Measurements from ENCODE around the gene RASGRF2.
"Not testable (repeated sequence)": the region's sequence is repeated elsewhere in the genome, so short reads cannot be mapped to it uniquely, and the experiment has no call there.

RASGRF2 gene

DNA sequence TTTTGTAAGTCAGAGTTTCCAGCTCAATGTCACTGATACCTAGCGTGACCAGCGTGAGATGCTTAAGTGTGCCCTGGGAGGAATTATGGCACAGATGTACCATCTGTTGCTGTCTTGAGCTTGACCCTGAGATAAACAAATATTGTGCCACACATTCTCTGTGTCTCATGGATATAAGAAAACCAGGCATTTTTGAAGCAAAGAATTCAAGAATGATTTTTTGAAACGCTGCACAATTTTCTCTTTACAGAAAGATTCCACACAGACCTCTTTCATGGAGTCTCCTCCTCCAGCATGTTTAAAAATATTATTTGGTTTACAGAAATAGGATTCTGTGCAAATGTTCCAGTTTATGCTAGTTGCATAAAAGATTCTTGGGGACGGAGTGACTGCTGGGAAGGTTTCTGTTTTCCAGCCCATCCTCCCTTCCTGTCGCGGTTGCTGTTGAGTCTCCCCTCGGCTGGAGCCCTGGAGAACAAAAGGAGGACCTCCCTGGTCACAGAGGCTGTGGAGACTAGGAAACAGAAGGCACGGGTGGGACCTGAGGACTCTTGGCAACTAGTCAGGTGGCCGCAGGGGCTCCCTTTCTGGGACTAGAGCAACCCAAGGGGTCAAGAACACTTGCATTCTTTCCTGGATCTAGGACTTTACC is 120.8 kb downstream of the RASGRF2 start:
- DNase-seq, result no peak

DNA sequence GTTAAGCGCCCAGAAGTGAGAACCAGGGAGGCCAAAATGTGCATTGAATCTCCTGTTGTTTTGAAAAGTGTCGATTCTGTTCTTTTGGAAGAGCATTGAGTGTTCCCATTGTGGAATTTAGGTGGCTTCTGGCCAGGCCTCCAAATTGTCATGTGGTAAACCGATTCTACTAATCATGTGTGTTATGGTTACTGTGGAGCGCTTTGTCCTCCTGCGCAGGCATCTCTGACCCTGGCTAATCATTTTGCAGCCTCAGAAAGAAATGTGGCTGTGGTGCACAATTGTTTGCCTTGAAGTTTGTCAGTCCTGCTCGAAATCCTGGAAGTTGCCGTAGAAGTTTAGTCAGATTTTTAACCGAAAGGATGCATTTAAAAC is 121.3 kb downstream of the RASGRF2 start:
- no peak for DNase-seq

DNA sequence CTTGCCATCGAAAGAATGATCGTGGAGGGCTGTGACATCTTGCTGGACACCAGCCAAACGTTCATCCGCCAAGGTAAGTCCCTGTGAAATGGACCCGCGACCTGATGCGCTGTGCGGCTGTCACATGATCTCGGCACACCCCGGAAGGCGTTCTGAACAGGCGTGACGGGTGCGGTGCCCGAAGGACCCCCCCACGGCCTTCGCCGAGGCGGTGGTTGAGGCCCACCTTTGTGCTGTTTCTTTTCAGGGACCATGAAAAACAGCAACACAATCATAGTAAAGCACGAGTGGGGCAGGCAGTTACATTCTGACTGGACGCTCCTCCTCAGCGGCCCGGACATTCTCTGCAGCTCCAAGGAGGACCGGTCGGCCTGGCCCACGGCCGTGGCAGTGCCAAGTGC is 126.7 kb downstream of the RASGRF2 start:
- DNase-seq, result no peak

DNA sequence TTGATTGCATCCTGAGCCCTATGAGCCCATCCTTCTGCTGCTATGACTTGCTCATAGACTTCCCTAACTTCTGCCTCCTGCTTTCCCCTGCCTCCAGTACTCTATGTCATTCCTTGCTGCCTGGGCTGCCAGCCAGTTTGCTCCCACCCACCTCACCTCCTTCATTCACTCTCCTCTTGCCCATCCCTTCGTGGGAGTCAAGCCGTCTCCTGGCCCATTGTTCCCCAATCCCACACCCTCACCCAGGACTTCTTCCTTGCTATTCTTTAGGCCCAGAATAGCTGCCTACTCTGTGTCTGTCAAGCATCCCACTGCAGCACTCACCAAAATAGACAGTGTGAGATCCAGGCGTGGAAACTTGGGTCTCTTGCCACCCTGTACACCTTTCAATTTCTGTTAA is 131.0 kb downstream of the RASGRF2 start:
- DNase-seq, result no peak

DNA sequence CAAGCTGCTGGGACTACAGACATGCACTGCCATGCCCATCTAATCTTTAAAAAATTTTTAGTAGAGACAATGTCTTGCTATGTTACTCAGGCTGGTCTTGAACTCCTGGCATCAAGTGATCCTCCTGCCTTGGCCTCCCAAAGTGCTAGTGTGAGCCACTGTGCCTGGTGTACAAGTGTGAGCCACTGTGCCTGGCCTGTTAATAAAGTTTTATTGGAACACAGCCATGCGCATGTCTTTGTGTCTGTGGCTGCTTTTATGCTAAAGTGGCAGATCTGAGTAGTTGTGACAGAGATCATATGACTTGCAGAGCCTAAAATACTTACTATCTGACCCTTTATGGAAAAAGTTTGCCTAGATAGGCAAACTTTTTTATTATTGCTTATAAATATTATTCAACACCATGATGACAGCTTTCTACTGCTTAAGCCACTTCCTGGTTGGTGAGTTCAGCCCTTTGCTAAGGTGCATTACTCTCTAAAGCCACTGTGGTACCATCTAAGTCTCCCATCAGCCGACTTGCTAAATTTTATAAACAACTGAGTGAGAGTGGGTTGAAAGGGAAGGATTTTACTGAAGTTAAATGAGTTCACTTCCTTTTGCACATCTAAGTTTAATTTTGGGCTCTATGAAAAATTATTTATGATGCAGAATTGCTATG is 133.5 kb downstream of the RASGRF2 start:
- no peak for DNase-seq

DNA sequence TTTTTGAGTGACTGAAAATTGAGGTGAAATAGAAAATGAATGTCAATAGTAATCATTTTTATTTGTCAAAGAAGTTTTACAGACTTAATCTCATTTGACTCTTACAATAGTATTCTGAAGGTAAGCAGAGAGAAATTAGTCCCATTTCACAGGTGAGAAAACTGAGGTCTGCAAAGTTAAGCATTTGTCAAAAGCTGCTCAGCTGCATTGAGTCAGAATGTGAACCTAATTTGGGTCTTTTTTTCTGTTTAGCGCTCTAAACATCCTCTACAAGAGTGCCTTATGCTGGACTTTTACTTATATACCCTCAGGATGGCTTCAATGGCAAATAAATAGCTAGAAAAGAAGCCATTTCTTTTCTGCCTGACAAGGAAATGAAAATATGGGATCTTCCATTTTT is 135.7 kb downstream of the RASGRF2 start:
- DNase-seq, result no peak

DNA sequence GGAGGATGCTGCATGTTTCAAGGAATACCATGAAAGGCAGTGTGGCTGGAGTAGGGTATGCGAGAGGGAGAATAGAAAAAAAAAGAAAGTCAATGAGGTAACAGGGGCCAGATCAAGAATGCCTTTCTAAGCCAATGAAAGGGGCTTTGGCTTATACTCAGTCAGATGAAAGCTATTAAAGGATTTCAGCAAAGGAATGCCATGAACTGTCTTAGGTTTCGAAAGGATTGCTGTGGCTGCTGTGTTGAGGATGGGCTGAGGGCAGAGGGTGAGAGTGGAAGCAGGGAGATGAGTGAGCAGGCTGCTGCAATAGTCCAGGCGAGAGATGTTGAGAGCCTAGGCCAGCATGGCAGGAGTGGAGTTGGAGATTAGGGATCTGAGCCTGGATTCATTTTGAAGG is 137.6 kb downstream of the RASGRF2 start:
- DNase-seq, result no peak

DNA sequence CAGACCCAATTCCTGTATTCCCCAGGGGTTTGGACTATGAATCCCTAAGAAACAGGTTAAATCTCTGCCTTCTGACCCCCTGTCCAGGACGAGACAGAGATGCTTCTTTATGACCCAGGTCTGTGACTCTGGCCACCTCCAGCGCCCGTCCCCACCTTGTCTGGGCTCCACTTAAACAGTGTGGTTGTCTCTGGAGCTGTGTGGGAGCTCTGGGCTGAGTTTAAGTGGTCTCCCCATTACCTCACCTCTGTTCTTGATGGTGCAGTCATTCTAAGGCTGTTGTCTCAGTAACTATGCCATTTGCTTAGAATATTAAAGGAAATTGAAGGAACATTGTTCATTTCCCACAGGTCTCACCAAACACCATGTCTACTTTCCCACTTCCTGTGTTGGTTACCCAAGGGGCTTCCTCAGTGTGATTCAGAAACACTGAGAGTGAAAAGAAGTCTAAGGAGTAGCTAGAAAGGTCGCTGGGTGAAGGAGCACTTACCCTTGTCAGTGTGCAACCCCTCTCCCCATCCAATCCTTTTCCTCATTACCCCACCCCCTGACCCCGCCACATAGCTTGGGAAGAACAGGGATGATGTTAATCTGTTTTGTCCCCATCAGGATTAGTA is 145.2 kb downstream of the RASGRF2 start:
- DNase-seq, result peak; percentile 3

DNA sequence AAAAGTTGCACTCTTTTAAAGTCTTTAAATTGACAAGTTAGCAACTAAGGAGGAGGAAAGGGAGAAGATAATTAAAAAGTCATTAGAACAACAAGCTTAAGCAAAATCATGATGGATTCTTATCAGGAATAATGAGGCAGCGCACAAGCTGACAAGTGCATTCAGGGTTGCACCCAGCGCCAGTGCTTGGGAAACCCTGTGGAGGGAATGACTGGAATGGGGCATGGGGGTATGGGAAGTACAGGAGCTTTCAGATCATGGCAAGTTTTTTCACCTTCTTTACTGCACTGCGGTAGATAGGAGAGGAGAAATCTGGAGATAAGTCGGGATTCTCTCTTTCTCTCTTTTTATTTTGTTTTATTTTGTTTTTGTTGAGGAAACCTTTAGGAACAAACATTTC is 155.1 kb downstream of the RASGRF2 start:
- no peak for DNase-seq

DNA sequence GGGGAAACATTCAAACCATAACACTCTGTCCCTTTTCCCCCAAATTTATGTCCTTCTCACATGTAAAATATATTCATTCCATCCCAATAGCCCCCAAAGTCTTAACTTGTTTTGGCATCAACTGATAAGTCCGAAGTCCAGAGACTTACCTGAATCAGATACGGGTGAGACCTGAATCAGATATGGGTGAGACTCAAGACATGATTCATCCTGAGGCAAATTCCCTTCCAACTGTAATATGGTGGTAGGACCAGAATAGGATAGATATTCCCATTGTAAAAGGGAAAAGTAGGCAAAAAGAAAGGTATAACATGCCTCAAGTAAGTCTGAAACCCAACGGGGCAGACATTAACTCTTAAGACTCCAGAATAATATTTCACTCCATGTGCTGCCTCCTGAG is 157.4 kb downstream of the RASGRF2 start:
- DNase-seq, result no peak

DNA sequence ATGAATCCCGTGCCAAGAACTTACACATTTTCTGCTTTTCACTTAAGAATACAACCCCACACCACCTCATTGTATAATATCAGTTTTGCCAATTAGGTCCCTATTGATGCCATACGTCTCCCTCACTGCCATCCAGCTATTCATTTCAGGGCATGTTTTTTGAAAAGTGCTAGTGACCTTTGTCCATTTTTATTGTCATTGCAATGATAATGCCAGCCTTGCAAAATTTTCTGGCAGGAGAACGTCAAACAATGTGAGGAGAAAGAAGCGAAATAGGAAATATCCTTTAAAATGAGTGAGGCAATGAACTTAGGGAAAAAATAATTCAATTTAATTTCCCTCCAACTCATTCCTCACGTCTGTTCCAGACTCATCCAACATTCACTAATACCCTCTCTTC is 161.1 kb downstream of the RASGRF2 start:
- DNase-seq, result no peak

DNA sequence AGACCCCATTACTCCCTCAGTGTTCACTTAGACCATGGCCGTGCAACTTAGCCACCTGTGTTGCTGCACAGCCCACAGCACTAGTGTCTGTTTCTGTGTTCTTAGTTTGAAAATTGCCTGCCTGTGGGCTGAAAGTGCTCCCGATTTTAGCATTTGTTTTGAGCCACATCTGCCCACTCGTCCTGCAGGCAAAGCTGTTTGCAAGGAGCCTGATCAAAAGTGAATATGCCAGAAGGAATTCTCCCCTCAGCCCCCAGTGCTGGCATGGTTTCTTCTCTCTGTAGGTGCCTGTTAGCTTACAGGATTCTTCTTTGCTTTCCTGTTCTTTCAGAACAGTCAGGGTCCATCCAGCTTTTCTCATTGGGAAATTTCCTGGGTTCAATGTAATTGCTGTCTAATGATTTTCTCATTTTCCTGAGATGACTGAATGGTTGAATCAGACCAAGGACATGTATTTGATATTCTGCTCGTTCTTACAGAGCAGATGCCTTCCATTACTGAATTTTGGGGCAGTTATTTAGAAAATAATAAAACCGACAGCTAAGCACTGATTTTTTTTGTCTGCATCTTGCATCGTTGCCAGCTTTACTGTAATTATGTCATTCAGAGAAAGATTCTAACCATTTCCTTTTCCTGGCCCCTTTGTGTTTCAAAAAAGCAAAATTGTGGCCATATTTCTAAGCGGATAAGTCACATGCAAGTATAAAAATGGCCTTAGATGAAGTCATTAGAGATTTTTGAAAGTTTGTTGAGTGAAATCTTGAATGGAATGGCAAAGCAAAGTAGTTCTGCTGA is 161.9 kb downstream of the RASGRF2 start:
- DNase-seq, result no peak

DNA sequence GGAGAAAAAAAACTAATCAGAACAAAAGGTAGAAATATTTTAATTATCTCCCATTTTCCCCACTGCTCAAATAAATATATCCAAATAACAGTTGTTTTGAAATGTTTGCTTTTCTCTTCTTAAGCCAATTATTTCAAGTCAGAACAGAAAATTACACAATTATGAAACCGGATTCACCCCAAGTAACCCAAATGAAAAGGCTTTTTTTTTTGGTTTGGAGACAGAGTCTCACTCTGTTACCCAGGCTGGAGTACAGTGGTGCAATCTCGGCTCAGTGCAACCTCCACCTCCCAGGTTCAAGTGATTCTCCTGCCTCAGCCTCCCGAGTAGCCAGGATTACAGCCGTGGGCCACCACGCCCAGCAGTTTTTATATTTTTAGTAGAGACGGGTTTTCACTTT is 164.5 kb downstream of the RASGRF2 start:
- DNase-seq, result not testable (repeated sequence)

DNA sequence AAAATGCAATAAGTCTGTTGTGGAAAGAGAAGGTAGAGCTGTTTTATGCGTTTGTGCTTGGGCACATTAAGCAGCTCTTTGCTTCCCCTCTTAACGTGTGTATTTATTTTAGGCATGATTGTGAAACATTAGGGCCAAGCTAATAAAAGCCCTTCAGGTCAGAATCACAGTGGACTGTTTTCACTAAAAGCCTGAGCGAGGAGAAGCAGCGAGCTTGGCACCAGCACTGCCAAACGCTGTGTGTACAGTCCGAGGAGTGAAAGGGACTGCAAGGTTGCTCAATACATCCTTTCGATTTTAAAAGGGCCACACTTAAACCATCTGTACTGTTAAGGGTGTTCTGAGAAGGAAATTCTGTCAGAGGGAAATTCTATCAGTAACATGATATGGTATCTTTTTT is 165.8 kb downstream of the RASGRF2 start:
- no peak for DNase-seq

DNA sequence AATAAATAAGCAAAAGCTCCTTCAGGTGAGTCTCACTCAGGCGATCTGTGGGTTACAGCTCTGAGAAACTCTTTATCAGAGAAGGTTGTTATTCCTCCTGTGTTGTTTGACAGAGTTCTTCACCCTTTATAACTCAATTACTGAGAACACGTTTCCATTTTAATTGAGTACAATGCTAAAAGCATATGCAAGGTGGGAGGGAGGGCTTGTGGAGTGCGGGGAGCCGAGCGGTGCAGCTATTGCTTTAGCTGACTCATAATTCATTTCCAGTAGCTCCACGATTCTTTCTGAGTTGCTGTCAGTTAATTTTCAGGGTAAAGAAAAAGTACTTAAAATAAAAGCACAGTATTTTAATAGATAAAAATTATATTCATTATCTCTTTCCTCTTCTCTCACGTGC is 168.3 kb downstream of the RASGRF2 start:
- no peak for DNase-seq

DNA sequence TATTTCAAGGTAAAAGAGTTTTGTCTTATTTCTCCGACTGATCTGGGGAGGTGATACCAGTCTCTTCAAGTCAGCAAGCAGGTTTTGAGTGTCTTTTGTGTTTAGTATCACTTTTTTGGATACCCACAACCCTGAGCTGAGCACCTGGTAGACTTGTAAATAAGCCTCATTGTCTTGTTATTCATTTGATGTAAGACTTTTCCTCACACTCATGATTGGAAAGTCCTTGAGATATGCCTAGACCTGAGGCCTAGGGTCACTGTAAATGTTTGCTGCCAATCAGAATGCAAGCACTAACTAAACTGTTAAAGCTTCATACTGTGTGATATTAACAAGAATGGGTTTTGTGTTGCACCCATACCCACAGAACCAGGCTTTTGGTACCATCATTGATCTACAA is 172.2 kb downstream of the RASGRF2 start:
- no peak for DNase-seq

DNA sequence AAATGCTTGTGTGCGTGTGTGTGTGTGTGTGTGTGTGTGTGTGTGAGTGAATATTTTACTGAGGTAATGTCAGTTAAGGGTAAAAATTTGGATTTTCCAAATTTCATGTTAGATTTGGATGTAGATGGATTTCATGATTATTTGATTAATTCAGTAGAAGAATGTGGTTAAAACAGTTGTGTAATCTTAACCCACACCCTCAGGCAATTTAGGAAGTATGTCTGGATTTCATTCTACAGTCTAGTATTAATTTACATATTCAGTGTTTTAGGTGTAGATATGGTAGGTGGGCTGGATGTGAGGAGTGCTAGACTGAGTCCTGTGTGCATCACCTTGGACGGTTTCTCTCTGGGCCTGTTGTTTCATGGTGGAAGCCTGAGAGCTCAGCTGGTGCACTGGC is 173.9 kb downstream of the RASGRF2 start:
- no peak for DNase-seq

DNA sequence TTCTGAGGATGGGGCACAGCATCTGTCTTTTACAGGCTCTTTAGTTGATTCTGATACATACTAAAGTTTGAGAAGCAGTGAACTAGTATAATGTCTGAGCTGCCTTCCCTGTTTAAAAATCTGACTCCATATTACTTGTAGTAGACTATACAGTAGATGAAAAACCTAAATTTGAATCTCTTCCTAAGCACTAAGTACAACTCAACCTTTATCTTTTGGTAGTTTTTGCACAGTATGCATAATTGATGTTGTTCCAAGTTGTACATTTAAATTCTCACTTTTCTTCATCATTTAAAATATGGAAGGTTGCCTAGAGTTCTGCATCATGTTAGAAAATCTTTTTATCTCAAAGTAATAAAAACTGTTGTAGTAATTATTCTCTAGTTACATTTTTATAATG is 174.4 kb downstream of the RASGRF2 start:
- no peak for DNase-seq

DNA sequence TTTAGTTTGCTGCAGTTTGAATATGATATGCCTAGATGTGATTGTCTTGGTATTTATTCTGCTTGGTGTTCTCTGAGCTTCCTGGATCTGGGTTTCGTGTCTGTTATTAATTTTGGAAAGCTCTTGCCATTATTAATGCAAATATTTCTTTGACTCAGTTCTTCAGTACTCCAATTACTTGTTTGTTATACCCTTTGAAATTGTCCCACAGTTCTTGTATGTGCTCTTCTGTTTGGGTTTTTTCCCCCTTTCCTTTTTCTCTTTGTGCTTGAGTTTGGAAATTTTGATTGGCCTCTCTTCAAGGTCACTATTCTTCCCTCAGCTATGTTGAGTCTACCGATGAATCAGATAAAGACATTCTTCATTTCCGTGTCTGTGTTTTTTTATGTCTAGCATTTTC is 176.4 kb downstream of the RASGRF2 start:
- no peak for DNase-seq

DNA sequence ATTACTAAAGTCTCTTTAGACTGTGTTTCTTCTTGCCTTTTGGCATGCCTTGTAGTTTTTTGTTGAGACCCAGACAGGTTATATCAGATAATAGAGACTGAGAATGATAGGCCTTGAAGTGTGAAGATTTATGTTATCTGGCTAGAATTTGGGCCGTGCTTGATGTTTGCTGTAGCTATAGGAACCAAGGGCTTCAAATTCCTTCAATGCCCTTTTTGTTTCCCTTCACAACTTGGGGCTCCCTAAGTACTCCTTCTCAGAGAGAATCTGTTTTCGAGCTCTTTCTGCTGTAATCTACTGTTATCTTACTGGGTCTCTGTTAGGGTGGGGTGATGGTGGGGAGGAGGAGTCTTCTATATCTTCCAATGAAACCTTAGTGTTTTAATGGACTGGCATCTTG is 177.7 kb downstream of the RASGRF2 start:
- no peak for DNase-seq

DNA sequence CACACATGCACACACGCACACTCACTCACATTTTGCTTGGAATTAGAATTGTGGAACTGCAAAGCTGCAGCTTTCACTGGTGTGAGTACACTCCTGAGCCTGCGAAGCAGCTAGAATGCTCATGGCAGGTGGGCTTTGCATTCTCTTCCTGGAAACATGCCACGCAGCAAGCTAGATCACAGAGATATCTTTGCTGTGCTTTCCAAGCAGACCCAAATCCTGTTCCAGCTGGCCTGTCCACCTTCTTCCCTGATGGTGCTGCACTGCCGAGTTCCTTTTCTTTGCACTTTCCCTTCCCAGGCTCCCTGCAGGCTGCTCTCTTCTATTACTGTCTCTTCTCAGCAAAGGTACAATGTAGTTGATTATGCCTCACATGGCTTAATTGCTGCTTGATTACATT is 180.3 kb downstream of the RASGRF2 start:
- DNase-seq, result no peak

DNA sequence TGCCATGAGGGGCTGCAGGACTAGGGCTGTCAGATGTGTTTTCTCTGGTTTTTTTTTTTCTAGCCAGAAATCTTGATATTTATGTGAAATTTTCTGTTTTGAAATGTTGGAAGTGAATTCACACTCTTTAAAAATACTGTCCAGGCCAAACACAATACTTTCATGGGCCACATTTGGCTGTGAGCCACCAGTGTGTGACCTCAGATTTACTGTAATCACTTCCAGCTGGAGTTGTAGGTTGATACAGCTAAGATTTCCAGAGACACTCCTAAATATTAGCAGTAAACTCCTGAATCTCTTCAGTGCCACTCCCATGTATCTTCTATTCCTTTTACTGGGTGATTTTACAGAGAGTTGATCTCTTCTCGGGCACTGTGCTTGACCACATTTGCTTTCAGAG is 180.8 kb downstream of the RASGRF2 start:
- DNase-seq, result no peak

DNA sequence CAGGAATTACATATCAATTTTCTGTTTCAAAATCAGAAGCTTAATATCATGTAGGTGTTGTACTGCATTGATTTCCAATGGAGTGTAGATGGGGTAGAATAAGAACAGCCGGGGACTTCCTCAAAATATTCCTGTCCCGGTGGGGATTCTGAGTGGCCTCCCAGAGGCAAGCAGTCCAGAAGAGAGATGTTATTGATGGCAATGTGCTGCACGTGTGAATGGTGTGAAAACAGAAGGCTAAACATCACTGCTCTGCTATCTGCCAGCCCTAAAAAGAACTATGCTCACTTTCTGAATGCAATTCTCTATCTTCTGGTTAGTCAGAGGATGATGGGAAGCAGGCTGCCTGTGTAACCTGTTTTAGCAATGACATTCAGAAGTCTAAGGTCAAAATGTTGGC is 181.9 kb downstream of the RASGRF2 start:
- no peak for DNase-seq
